GDM1 (cell line): ENCODE data around the gene CHTF8.

Experiments
- DNase-seq: peaks from one replicate; lab custom pipeline; 2025; lab: John Stamatoyannopoulos, UW

The CHTF8 gene

DNA sequence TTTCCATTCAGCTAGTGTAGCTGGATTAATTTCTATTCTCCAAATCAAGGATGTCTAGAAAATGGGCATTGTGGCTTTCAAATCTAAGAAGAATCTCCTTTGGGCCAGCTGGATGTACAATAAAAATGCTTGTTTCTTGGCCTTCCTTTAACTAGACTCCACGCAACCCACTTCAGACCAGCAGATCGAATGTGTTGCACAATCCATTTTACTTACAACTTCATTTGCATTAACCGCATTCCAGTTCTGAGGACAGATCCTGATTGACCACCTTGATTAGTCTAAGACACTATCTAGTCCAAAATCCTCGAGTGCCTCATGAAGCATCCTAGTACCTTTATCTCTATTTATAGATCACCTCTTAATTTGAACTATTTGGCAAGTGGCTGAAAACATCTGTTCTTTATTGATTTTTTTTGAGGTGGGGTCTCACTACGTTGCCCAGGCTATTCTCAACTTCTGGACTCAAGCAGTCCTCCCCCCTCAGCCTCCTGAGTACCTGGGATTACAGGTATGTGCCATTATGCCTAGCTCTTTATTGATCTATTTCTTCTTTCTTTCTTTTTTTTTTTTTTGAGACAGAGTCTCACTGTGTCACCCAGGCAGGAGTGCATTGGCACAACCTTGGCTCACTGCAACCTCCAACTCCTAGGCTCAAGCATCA, 47.2 kb downstream of the CHTF8 start:
- no peak for DNase-seq

DNA sequence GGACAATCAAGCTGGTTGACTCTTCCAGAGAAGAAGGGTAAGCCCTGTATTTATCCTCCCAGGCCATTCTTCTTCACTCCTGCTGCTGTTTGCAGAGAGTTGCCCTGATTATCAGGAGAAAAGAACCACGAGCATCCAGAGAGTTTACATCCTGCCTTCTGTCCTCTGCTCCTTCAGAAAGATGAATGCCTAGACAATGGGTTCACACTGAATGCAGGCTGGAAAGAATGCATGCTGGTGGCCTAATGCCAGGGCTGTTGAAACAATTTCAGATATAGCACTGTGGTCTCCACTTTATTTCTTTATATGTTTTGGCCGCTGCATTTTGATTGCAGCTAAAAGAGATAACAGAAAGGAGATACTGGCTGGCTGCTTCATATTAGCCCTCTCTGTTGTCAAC, 48.1 kb downstream of the CHTF8 start:
- DNase-seq, result no peak

DNA sequence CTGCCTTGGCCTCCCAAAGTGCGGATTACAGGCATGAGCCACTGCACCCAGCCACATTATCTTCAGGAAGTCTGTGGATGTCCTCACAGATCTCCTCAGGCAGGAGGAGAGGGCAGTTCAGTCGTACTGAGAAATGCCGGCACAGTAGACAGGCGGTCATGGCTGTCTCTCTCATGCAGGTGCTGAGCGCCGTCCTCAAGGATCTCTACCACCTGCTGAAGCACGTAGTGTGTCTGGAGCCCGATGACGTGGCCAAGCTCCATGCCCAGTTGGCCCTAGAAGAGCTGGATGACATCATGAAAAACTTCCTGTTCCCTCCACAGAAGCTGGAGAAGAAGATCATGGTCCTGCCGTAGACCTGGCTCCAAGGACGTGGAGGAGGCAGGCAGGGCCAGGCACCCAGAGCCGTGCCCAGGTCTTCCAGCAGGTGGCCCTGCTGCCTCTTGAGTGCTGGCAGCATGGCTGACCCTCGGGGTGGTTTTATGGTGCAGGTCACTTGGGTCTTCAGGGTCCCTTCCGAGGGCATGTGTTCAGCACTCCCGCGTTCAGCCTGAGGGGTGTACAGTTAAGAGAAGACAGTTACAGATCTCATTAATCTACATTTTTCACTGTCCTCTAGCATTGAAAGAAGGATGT, 49.0 kb downstream of the CHTF8 start:
- no peak for DNase-seq

DNA sequence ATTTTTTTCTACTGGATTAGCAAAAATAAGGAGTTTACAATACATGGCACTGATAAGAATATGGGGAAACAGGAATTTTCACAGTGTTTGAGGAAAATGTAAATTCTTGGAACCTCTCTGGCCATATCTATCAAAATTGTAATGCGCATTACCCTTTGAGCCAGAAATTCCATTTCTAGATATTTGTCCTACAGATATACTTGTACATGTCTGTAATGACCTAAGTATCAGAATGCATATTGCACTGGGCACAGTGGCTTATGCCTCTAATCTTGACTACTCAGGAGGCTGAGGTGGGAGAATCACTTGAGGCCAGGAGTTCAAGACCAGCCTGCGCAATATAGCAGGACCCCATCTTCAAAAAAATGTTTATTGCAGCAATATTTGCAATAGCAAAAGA, 52.7 kb downstream of the CHTF8 start:
- DNase-seq, result no peak

DNA sequence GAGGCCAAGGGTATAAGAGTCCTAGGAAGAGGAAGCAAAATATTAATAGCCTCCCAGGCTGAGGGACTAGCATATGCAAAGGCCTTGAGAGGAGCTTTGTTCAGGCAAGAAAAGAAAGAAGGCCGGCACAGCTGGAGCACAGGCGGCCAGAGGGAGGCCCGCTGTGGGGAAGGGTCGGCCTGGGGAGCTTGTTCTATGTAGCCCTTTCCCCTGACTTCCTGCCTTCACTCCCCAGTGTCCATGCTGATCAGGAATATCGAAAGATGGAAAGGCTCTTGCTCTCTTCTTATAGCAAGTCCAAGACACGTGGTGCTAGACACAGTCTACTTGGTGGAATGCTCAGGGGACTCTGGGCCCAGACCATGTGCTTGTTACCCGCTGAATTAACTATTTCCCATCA, 54.3 kb downstream of the CHTF8 start:
- DNase-seq, result no peak

DNA sequence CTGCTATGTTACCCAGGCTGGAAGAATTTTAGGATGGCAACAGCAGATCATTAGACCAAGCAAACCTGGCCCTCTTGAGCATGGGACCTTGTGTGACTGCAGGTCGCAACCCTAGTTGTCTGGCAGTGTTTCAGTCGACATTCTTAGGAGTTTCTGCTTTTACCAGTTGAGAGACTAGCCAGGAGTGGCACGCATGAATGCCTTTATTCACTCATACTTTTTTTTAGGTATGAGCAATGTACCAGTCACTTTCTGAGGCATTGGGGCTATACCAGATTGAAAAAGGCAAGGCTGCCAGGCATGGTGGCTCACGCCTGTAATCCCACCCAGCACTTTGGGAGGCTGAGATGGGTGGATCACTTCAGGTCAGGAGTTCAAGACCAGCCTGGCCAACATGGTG, 55.1 kb downstream of the CHTF8 start:
- no peak for DNase-seq

DNA sequence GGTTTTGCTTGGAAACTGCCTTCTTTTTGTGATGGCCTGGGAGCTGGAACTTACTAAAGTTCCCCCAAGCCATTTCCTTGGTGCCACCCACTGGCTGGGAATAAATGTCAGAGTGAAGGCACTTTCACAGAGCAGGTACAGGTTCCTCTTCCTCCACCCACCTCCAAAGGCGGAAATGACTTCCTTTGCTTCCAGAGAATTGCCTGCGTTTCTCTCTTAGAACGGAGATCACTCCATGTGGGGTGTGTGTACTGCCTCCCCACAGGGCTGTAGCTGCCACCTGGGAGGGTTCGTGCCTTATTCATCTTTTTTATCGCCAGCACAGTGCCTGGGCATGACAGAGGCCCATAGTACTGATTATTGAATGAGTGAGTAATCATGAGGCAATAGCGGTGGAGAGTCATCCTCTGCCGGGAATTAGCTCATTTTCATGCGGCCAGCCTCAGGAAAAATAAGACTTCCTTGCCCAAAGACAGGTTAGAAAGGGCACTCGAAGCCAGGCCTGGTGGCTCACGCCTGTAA, 59.1 kb downstream of the CHTF8 start:
- DNase-seq, result no peak

DNA sequence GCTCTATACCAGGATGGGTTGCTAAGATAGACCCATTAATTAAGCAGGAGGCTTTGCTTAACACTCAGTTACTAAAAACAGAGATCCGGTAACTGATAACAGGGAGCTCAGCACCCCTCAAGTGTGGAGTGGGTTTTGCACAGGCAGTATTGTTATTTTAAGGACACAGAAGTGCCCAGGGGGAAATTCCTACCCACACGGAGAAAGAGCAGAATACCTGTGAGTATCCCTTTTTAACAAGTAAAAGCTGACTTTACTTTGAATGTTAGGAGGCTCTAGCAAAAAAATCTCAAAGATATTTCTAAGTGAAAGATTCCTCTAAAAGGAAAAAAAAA, 59.8 kb downstream of the CHTF8 start:
- DNase-seq, result no peak

DNA sequence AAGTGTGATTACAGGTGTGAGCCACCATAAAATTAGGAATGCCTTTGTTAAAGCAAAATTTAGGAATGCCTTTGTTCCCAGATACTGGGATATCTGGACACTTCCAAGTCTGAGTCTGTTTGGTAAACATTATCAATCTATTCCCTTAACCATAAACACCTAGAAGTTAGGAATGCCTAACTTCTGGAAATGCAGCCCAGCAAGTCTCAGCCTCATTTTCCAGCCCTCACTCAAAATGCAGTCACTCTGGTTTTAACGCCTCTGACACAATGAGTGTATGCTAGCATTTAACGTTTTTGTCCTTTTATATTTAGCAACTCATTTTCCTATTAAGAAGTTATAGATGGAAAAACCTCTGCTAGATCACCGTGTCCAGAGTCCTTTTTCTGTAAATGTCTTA, 61.4 kb downstream of the CHTF8 start:
- DNase-seq, result no peak

DNA sequence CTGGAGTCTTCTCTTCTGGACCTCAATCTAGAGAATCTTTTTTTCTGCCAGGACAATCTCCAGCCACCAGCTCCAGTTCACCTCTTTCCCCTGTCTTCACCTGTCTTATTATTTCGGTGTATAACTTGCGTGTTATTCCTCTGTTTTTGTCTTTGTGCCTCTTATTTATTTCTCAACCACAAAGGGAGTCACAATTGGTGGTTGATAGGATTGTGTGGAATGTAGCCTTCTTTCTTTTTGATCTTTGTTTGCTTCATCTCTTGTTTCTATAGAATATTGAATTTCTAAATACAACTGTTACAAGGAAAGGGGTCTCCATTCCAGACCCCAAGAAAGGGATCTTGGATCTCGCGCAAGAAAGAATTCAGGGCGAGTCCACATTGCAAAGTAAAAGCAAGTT, 62.9 kb downstream of the CHTF8 start:
- no peak for DNase-seq
